Panc1 (cell line): ENCODE measurements around the gene ITGA2. TPM values are rescaled to one million over a fixed set of nuclear protein-coding genes. Genes with fewer than 3 reads are reported as not detected.

Source experiments
- ATAC-seq: fragments of 200-7000 bp; cut with Tn5 transposase; 2 replicates; pipeline ENCODE4 v1.9.1; 2020; ENCODE audit warnings: mild to moderate bottlenecking, moderate library complexity
- BruUV-seq: library from RNA; stranded (reverse); fragments of 400-500 nt; replicated peaks from 2 replicates; lab custom pipeline; 2021; lab: Mats Ljungman, UMichigan
- CTCF ChIA-PET: fragments of 300-600 bp; sonication (Branson Sonifier 250); formaldehyde crosslinking; loops from one replicate; lab custom pipeline; 2022; ENCODE audit warnings: antibody characterized with exemption; lab: Charles Lee
- POLR2A ChIA-PET: fragments of 300-600 bp; sonication (Branson Sonifier 250); formaldehyde crosslinking; loops from one replicate; lab custom pipeline; 2022; ENCODE audit warnings: antibody characterized with exemption; lab: Charles Lee
- DNase-seq: peaks from one replicate; pipeline ENCODE4 v3.0.0-alpha.2; 2010; ENCODE audit warnings: low read depth, low spot score
- H3K27ac ChIP-seq: 2 replicates; pipeline ENCODE4 v1.5.1; 2011; ENCODE audit warnings: mild to moderate bottlenecking, low read length, inconsistent platforms
- H3K27me3 ChIP-seq: fragments of 200-500 bp; sonication (Bioruptor generic); 2 replicates; pipeline ENCODE4 v1.6.0; 2014; ENCODE audit warnings: low read length, inconsistent platforms; ENCODE audit not compliant: control insufficient read depth, insufficient read depth
- H3K36me3 ChIP-seq: fragments of 200-500 bp; sonication (Bioruptor generic); 2 replicates; pipeline ENCODE4 v1.5.1; 2014; ENCODE audit warnings: inconsistent platforms, mild to moderate bottlenecking, low read length, moderate library complexity; ENCODE audit not compliant: control insufficient read depth, insufficient read depth
- H3K4me1 ChIP-seq: 2 replicates; pipeline ENCODE4 v1.5.1; 2011; ENCODE audit warnings: inconsistent platforms, mild to moderate bottlenecking, low read length, moderate library complexity; ENCODE audit not compliant: control insufficient read depth, insufficient read depth
- H3K4me3 ChIP-seq, 2 experiments: 2 replicates each; pipeline ENCODE4 v1.5.1; 2011 to 2012; ENCODE audit warnings: low read depth in 2 of 2, low read length in 2 of 2, mild to moderate bottlenecking in 2 of 2, inconsistent platforms in 1 of 2, moderate library complexity in 1 of 2
- H3K9me3 ChIP-seq: fragments of 200-500 bp; sonication (Bioruptor generic); 2 replicates; pipeline ENCODE4 v1.5.1; 2014; ENCODE audit warnings: low read depth, mild to moderate bottlenecking, inconsistent platforms, low read length, moderate library complexity; ENCODE audit not compliant: control insufficient read depth, insufficient read depth
- POLR2AphosphoS5 ChIP-seq: IDR thresholded peaks from 2 replicates; pipeline ENCODE4 v1.6.1; 2012; ENCODE audit warnings: mild to moderate bottlenecking, low read depth, low read length, moderate library complexity
- SIN3A ChIP-seq: IDR thresholded peaks from 2 replicates; pipeline ENCODE4 v1.6.1; 2012; ENCODE audit warnings: low read depth, mild to moderate bottlenecking, low read length, moderate library complexity, borderline replicate concordance; ENCODE audit not compliant: insufficient read depth
- TCF7L2 ChIP-seq: IDR thresholded peaks from 2 replicates; pipeline ENCODE4 v1.6.1; 2011; ENCODE audit warnings: mild to moderate bottlenecking, low read depth, low read length, inconsistent platforms
- in situ Hi-C: cut with HindIII; loops from 2 replicates; pipeline ENCODE4 v1.10.0; 2016; ENCODE audit warnings: low sequenced_read_pairs, low pct_unique_long_range_greater_than_20kb
- intact Hi-C: fragments of 100-400 bp; cut with micrococcal nuclease; formaldehyde crosslinking; loops from one replicate; pipeline ENCODE4 v1.10.0; 2022; ENCODE audit not compliant: unreplicated experiment
- total RNA-seq: library from RNA; stranded (reverse); gene quantifications from one replicate; pipeline ENCODE4 v1.2.1, GENCODE V29; 2021; ENCODE audit not compliant: unreplicated experiment
- TF ChIP-seq, protein P1 (sequence below), 2 experiments: IDR thresholded peaks; 2 replicates each; pipeline ENCODE4 v1.6.1; 2011 to 2012; ENCODE audit warnings: low read depth in 2 of 2, control low read depth in 1 of 2, low read length in 1 of 2, mild to moderate bottlenecking in 1 of 2, moderate library complexity in 1 of 2; ENCODE audit not compliant: insufficient read depth in 1 of 2
- TF ChIP-seq, protein P2 (sequence below): fragments of 450-650 bp; IDR thresholded peaks from 2 replicates; pipeline ENCODE4 v1.5.1; 2017; ENCODE audit warnings: mild to moderate bottlenecking

The ITGA2 gene
- total RNA-seq, 1 experiment from 2014 or later: 41.8 TPM

DNA sequence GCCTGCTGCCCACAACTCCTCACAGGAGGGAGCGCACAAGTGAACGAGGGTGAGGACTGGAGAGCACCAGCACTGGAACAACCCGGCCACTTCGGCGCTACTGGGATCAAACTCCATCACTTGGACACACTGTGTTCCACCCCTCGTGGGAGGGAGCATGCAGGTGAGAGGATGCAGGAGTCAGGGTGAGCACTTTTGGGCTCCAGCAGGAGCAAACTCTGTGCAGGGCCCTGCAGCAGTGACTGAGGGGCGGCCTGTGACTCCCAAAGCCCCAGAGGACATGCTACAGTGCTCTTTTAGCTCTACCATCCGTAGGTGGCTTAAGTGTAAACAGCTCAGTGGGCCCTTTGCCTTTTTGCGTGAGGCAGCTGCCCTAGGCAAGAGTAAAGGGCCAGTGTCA is 124.8 kb downstream of the ITGA2 start:
- Histone ChIP-seq H3K27me3 (no peaks in the 10 kb centered on the region; the same call in 1 of the 2 replicates), H3K27ac (no peak overlapping the region), H3K9me3 (no peaks in the 10 kb centered on the region), H3K36me3 (no peaks in the 10 kb centered on the region), H3K4me3 (no peak overlapping the region), H3K4me1 (peaks cover 7% of the 10 kb centered on the region)
- DNase-seq: no peak
- BruUV-seq: no TSS peak
- POLR2A ChIA-PET: no interaction called here
- intact Hi-C loops (loop anchor here (10.0 kb wide), 1 partner anchor 329 kb away; the partner anchor contains the start of genes ITGA1 and PELO), in situ Hi-C loops (no loop called here)
- CTCF ChIA-PET: no interaction called here
- TF ChIP-seq, protein P1, sequence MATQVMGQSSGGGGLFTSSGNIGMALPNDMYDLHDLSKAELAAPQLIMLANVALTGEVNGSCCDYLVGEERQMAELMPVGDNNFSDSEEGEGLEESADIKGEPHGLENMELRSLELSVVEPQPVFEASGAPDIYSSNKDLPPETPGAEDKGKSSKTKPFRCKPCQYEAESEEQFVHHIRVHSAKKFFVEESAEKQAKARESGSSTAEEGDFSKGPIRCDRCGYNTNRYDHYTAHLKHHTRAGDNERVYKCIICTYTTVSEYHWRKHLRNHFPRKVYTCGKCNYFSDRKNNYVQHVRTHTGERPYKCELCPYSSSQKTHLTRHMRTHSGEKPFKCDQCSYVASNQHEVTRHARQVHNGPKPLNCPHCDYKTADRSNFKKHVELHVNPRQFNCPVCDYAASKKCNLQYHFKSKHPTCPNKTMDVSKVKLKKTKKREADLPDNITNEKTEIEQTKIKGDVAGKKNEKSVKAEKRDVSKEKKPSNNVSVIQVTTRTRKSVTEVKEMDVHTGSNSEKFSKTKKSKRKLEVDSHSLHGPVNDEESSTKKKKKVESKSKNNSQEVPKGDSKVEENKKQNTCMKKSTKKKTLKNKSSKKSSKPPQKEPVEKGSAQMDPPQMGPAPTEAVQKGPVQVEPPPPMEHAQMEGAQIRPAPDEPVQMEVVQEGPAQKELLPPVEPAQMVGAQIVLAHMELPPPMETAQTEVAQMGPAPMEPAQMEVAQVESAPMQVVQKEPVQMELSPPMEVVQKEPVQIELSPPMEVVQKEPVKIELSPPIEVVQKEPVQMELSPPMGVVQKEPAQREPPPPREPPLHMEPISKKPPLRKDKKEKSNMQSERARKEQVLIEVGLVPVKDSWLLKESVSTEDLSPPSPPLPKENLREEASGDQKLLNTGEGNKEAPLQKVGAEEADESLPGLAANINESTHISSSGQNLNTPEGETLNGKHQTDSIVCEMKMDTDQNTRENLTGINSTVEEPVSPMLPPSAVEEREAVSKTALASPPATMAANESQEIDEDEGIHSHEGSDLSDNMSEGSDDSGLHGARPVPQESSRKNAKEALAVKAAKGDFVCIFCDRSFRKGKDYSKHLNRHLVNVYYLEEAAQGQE (IDR thresholded peaks at IDR 0.05; ENCODE audit: insufficient read depth in 1 of 2, low read depth in 2 of 2, low read length in 1 of 2): no peak
- TF ChIP-seq SIN3A (no peak), TCF7L2 (no peak), POLR2AphosphoS5 (no peak)
- TF ChIP-seq, protein P2, sequence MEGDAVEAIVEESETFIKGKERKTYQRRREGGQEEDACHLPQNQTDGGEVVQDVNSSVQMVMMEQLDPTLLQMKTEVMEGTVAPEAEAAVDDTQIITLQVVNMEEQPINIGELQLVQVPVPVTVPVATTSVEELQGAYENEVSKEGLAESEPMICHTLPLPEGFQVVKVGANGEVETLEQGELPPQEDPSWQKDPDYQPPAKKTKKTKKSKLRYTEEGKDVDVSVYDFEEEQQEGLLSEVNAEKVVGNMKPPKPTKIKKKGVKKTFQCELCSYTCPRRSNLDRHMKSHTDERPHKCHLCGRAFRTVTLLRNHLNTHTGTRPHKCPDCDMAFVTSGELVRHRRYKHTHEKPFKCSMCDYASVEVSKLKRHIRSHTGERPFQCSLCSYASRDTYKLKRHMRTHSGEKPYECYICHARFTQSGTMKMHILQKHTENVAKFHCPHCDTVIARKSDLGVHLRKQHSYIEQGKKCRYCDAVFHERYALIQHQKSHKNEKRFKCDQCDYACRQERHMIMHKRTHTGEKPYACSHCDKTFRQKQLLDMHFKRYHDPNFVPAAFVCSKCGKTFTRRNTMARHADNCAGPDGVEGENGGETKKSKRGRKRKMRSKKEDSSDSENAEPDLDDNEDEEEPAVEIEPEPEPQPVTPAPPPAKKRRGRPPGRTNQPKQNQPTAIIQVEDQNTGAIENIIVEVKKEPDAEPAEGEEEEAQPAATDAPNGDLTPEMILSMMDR: no peak
- ATAC-seq: no peak

DNA sequence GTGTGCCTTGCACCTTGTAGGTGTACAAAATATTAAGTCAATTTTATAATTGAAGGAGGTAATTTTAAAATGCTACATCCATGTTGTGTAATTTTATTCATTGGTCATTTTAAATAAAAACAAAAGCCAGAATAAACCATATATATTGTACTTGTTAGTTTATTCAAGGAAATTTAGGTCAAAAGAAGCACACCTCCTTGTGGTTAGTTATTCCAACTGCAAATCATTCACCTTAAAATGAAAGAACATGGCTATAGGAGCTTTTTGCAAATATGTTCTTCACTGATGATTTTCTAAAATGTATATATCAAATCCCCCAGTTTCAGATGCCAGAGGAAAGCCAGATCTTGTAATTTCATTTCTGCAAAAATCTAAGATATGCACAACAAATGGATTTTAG is 125.8 kb downstream of the ITGA2 start:
- no peak for DNase-seq
- Histone ChIP-seq H3K27me3 (no peaks in the 10 kb centered on the region; the same call in 1 of the 2 replicates), H3K27ac (no peak overlapping the region), H3K9me3 (no peaks in the 10 kb centered on the region), H3K4me3 (no peak overlapping the region), H3K4me1 (peaks cover 7% of the 10 kb centered on the region), H3K36me3 (no peaks in the 10 kb centered on the region)
- POLR2A ChIA-PET: no interaction called here
- no peak for ATAC-seq
- in situ Hi-C loops: no loop called here
- BruUV-seq: no TSS peak
- intact Hi-C loops: loop anchor here (10.0 kb wide), 1 partner anchor 330 kb away; the partner anchor contains the start of genes ITGA1 and PELO
- CTCF ChIA-PET: interaction anchor here (0.7 to 1.0 kb wide), 2 partner anchors 167 to 339 kb away, joined by 3 read pairs; no protein-coding TSS in a partner anchor
- TF ChIP-seq, protein P2: peak; percentile 49; the same call in 1 of the 2 replicates
- no peak for TF ChIP-seq SIN3A
- TF ChIP-seq, protein P1 (IDR thresholded peaks at IDR 0.05; ENCODE audit: insufficient read depth in 1 of 2, low read depth in 2 of 2, low read length in 1 of 2): no peak
